Ishikawa (cell line): Measurements from ENCODE around the gene MARS1.

Experiments
- CEBPB ChIP-seq: IDR thresholded peaks from 2 replicates; pipeline ENCODE4 v1.6.1; 2012
- CREB1 ChIP-seq: IDR thresholded peaks from 2 replicates; pipeline ENCODE4 v1.6.1; 2012; ENCODE audit warnings: low read depth
- EGR1 ChIP-seq: IDR thresholded peaks from 2 replicates; pipeline ENCODE4 v1.6.1; 2012
- EP300 ChIP-seq: IDR thresholded peaks from 2 replicates; pipeline ENCODE4 v1.6.1; 2012; ENCODE audit warnings: borderline replicate concordance
- FOXM1 ChIP-seq: IDR thresholded peaks from 2 replicates; pipeline ENCODE4 v1.6.1; 2012; ENCODE audit warnings: low read depth, borderline replicate concordance
- MAX ChIP-seq: IDR thresholded peaks from 2 replicates; pipeline ENCODE4 v1.6.1; 2012
- NFIC ChIP-seq: IDR thresholded peaks from 2 replicates; pipeline ENCODE4 v1.6.1; 2012
- RAD21 ChIP-seq: IDR thresholded peaks from 2 replicates; pipeline ENCODE4 v1.6.1; 2012; ENCODE audit warnings: low read depth
- REST ChIP-seq: IDR thresholded peaks from 2 replicates; pipeline ENCODE4 v1.6.1; 2012; ENCODE audit warnings: low read depth, mild to moderate bottlenecking
- TAF1 ChIP-seq: IDR thresholded peaks from 2 replicates; pipeline ENCODE4 v1.6.1; 2012; ENCODE audit warnings: low read depth, mild to moderate bottlenecking
- TCF12 ChIP-seq: IDR thresholded peaks from 2 replicates; pipeline ENCODE4 v1.6.1; 2012; ENCODE audit warnings: low read depth
- TEAD4 ChIP-seq: IDR thresholded peaks from 2 replicates; pipeline ENCODE4 v1.6.1; 2012
- USF1 ChIP-seq: IDR thresholded peaks from 2 replicates; pipeline ENCODE4 v1.6.1; 2012
- YY1 ChIP-seq: IDR thresholded peaks from 2 replicates; pipeline ENCODE4 v1.6.1; 2012; ENCODE audit warnings: low read depth
- ZBTB7A ChIP-seq: IDR thresholded peaks from 2 replicates; pipeline ENCODE4 v1.6.1; 2012; ENCODE audit warnings: low read depth

Gene MARS1

GRCh38 chr12:57522887-57523705, 35.2 kb downstream of the MARS1 start:
- peak; percentile 53; the same call in 1 of the 2 replicates for TF ChIP-seq ZBTB7A
- no peak for TF ChIP-seq YY1

GRCh38 chr12:57523706-57524614, 36.1 kb downstream of the MARS1 start:
- TF ChIP-seq FOXM1 (no peak), USF1 (no peak), CREB1 (no peak), EGR1 (no peak), NFIC (no peak), TAF1 (no peak), ZBTB7A (no peak), TEAD4 (no peak), REST (no peak), TCF12 (no peak), EP300 (no peak), RAD21 (no peak), YY1 (no peak), CEBPB (no peak), MAX (no peak)

- TF ChIP-seq FOXM1 (no peak), CEBPB (no peak), ZBTB7A (no peak), NFIC (no peak), EGR1 (no peak)
Observed at GRCh38 chr12:57524814-57525614, 37.1 kb downstream of the MARS1 start.

GRCh38 chr12:57525615-57526383, 37.9 kb downstream of the MARS1 start:
- TF ChIP-seq EP300, result no peak
- no peak for TF ChIP-seq ZBTB7A
- TF ChIP-seq USF1, result no peak

- TF ChIP-seq EGR1, result no peak
- TF ChIP-seq ZBTB7A, result no peak
Observed at GRCh38 chr12:57526477-57527126, 38.7 kb downstream of the MARS1 start.

- TF ChIP-seq EP300 (no peak), ZBTB7A (no peak), NFIC (no peak)
Observed at GRCh38 chr12:57527184-57527583, 39.3 kb downstream of the MARS1 start.

GRCh38 chr12:57528176-57528575, 40.3 kb downstream of the MARS1 start:
- TF ChIP-seq TCF12, result no peak
- TF ChIP-seq YY1, result no peak
- no peak for TF ChIP-seq ZBTB7A
- no peak for TF ChIP-seq CREB1
- no peak for TF ChIP-seq EP300
- TF ChIP-seq NFIC, result no peak
- no peak for TF ChIP-seq USF1
- no peak for TF ChIP-seq REST
- TF ChIP-seq TAF1, result no peak
- TF ChIP-seq CEBPB, result no peak
- no peak for TF ChIP-seq EGR1
- no peak for TF ChIP-seq FOXM1
- TF ChIP-seq TEAD4, result no peak
- TF ChIP-seq MAX, result no peak
- no peak for TF ChIP-seq RAD21
